Gastroesophageal sphincter (tissue), 3 donors: ENCODE results near the gene CDH9.

Source experiments
- CTCF ChIP-seq, 4 experiments: fragments of 200-600 bp in 2 of 4; fragments of 450-650 bp in 2 of 4; sonication (generic) in 1 of 4; IDR thresholded peaks; one replicate each; pipeline ENCODE4 v1.5.1; 2017 to 2019; ENCODE audit warnings: antibody characterized with exemption in 4 of 4, mild to moderate bottlenecking in 2 of 4, moderate library complexity in 2 of 4
- POLR2A ChIP-seq, 2 donors: fragments of 450-650 bp; IDR thresholded peaks; one replicate each; pipeline ENCODE4 v1.6.1; 2017; ENCODE audit warnings: antibody characterized with exemption in 2 of 2, mild to moderate bottlenecking in 2 of 2, moderate library complexity in 1 of 2

- TF ChIP-seq POLR2A (IDR thresholded peaks at IDR 0.05): no peak
- no peak for TF ChIP-seq CTCF (IDR thresholded peaks at IDR 0.05)
Observed at GRCh38 chr5:27034565-27034964, 3.8 kb downstream of the CDH9 start.
